Measurements from ENCODE around the gene CDYL2.

CDYL2 gene

DNA sequence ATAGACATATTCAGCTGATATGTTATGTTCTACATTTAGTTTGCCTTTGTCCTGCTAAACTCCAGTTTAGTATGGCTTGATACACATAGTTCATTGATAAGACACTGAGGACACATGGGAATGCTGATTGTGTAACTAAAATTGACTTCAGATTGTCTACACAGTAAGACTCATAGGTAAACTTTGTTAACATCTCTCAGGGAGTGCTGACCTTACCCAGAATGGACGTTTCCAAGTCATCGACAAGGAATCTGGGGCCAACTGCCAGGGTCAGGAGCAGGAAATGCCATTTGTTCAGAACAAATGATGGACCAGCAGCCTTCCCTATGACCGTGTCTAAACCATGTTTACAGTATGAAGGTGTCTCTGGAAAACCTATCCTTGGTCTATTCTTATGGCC is 204.9 kb downstream of the CDYL2 start:
- no peak for FAIRE-seq
- no peak for DNase-seq (ENCODE audit: low spot score)

DNA sequence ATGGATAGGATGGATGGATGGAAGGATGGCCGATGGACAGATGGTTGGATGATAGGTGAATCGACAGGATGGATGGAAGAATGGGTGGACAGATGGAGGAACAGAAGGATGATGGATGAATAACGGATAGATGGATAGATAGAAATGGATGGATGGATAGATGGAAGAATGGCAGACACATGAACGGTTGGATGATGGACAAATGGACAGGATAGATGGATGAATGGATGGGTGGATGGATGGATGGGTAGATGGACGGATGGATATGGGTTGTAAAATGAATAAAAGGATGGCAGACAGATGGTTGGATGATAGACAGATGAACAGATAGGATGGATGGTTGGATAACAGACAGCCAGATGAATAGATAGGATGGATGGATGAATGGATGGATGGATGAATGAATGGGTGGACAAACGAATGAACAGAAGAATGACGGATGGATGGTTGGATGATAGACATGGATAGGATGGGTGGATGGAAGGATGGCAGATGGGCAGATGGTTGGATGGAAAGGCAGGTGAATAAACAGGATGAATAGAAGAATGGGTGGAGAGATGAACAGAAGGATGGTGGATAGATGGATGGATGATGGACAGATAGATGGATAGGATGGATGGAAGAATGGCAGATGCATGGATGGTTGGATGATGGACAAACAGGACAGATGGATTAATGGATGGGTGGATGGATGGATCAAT is 207.7 kb downstream of the CDYL2 start:
- DNase-seq (ENCODE audit: low spot score) (no peak), FAIRE-seq (no peak)

DNA sequence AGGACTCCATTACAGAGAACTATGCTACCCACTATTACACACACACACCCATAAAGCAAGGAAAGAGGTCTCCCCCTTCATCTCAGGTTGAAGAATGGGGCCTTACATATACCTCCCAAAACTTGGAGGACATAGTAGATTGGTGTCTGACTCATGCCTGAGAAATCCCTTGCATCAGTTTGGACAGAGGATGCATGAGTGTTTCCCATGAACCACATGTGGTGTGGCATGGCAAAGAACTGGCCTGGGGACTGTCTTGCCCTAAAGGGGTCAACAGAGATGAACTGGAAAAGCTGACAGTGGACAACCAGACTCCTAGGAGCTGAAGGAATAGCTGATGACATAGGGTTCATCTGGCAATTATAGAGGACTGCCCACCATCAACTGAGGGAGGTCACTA is 209.6 kb downstream of the CDYL2 start:
- FAIRE-seq (no peak), DNase-seq (ENCODE audit: low spot score) (no peak)

DNA sequence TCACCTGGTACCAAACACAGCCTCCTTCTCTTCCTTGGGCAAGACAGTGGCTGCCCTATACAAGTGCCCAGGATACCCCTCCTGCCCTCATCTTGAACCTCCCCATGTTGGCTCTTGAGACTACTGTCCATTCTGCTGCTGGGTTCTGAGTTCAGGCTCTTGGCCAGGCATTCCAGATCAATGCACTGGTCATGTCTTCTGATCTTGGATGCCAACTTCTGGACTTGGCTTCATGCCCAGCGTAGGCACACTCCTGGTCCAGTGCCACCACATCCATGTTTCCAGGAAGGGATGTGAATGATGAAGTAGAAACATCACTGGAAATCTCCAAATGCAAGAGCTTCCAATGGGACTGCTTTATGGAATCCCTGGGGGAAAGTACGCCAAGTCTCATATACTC is 212.1 kb downstream of the CDYL2 start:
- DNase-seq (ENCODE audit: low spot score) = no peak
- no peak for FAIRE-seq

DNA sequence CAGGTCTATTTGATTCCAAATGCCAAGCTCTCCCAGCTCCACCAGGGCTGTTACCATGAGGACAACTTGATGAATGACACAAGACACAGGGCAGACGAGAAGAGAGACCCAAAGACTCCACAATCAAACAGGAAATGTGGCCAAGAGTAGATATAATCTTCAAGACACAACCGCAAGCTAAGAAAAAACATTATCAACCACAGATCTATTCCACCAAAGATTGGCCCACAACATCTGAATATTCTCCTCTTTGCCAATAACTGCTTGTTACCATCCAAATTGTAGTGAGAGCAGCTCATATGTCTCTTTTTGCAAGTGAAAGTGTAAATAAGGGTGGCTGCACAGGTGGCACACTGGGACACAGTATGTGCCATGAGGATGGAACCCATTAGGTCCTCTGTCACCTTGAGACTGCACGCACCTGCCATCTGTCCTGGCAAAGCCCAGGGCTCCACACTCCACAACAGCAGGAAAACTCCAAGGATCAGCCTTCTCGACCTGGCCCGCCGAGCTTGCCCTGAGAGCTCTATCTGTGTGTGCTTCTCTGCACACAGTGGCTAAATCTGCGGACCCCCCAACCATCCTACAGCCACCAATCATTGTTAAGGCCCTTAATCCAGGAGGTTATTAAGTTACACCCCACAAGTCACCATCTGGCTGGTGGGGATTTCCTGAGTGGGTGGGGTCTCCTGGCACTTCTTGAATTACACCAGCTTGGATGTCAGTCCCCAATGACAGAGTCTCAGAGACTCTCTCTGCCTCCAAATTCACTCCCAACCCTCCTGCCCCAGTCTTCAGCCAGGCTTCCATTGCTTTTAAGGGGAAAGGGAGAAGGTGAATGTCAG is 213.1 kb downstream of the CDYL2 start:
- no peak for DNase-seq (ENCODE audit: low spot score)
- FAIRE-seq = no peak

DNA sequence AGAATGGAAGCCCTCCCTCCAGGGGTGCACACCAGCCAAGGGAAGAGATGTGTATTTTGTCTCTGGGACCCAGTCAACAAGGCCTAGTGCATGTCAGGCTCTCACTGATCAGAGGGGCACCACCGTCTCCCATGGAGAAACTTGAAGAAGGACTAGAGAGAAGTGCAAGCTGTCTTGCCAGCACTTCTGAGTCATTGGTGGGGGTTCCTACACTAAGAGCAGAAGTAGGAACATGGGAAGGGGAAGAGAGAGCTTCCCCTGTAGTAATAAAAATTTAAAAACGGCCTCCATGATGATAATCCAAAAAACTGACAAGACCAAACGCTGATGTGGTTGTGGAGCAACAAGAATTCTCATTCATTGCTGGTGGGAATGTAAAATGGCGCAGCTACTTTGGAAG is 217.3 kb downstream of the CDYL2 start:
- FAIRE-seq (no peak), DNase-seq (ENCODE audit: low spot score) (no peak)

DNA sequence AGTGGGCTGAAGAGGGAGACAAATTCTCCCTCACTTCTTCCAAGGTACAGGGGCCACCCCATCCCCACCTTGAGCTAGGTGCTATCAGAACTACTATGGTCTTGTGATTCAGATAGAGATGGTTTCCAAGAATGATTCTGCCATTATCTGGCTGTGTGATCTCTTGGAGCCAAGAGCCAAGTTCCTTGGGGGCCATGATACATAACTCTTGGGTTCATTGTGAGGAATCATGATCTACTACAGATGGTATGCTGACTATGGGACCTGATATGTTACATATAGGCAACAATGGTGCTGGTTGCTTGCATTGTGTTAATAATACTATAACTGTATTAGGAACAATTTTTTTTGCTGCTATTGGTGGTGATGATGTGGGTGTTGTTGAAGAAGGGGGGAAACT is 217.9 kb downstream of the CDYL2 start:
- FAIRE-seq (no peak), DNase-seq (ENCODE audit: low spot score) (no peak)

DNA sequence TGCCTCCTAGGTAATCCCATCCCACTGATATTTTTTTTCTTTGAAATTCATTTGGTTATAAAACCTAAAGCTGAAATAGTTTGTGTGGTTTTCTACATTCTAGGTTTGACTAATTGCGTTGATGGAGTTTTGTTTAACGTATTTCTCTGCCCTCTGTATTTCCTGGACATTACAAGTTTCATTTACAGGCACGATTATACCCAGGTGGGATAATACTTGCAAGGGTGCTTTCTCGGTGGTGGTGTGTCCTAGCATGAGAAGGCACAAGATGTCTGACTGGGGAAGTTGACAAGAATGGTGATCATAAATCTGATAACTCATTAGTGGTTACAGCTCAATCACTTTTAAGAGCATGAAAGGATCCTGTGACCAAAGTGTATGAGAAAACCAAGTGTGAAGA is 218.6 kb downstream of the CDYL2 start:
- DNase-seq (ENCODE audit: low spot score) (no peak), FAIRE-seq (no peak)

DNA sequence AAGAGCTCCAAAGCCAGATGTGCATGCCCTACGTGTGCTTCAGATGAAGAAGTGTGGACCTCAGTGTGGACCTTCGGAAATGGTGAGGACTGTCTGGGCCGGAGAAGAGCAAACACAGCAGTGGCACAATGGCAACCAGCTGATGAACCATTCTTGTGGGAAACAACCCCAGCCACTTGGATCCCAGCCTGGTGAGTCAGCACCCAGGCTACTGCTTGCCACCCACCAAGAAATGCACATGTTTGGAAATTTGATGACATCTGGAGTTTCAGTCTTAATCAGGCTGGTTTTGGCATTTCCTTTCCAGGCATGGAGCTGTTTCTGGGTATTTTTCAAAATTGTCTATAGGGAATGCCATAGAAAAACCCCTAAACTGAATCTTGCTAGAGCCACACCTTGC is 220.9 kb downstream of the CDYL2 start:
- DNase-seq (ENCODE audit: low spot score) = peak; percentile 35
- FAIRE-seq = no peak

DNA sequence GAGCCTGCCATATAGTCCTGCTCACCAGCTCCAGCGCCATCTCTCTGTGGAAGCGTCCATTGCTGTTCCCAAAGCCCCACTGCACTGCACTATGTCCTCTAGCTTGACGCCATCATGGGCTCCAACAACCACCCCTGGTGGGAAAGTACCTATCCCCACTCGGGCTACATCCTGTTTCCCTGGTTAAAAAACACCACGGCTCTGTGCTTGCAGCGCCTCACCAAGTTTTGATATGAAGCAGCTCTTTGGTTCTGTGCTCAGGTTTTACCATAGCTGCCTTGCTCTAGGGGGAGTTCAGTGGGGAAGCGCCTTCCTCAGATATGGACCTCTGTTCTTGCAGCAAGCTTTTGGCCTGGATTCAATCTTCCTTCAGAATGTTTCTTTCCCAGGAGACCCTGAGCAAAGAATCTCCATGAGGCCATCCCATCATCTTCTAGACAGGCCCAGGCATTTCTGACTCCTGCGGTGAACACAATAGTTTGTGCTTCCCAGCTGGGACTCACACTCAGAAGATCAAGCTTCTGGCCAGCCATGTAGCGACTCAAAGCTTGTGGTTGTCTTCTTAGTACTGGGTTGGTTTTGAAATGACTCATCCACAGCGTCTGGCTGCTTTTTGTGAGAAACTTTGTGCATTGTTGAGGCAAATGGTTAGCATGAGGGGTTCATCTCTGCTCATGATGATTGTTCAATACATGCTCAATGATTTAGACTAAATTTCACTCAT is 224.1 kb downstream of the CDYL2 start:
- FAIRE-seq = no peak
- no peak for DNase-seq (ENCODE audit: low spot score)

DNA sequence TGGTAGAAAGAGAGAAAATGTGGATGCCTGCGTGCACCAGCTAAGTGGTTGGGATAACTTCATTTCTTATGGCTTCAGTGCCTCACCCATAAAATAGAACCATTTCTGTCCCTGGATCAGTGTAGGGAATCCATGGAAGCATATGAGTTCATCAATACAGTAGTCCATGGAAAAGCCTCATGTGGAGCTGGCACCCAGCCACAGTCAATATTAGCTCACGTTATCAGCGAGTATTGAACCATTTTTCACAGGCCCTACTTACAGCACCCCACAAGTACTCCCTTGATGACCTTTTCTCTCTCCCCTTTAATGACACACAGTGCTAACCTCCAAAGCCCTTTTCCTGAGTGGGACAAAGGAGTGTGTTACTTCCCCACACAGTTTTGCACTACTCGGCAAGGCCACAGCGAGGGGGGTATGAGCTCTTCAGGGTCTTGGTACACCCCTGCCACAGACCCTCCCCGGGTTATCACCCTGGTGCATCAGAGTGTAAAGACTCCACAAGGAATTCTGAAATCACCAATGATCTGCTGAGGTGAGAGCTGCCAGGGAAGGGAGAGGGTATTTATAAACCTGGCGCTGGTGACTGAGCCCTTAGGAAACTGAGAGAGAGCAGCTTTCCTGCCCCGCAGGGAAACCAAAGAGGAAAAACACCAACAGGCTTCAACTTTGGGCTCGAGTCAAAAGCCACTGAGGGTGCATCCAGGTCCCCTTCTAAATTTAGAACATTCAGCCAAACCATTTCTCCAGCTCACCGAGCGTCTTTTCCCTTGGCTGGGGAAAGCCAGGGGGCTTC is 226.7 kb downstream of the CDYL2 start:
- DNase-seq (ENCODE audit: low spot score) (no peak), FAIRE-seq (no peak)

DNA sequence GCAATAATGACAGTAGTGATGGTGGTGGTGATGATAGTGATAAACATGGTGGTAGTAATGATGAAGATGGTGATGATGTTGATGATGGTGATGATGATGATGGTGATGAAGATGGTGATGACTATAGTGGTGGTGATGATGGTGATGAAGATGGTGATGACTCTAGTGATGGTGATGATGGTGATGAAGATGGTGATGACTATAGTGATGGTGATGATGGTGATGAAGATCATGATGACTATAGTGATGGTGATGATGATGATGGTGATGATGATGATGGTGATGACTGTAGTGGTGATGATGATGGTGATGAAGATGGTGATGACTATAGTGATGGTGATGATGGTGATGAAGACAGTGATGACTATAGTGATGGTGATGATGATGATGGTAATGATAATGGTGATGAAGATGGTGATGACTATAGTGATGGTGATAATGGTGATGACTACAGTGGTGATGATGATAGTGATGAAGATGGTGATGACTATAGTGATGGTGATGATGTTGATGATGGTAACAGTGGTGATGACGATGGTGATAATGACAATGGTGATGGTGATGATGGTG is 228.0 kb downstream of the CDYL2 start:
- FAIRE-seq (no peak), DNase-seq (ENCODE audit: low spot score) (no peak)

DNA sequence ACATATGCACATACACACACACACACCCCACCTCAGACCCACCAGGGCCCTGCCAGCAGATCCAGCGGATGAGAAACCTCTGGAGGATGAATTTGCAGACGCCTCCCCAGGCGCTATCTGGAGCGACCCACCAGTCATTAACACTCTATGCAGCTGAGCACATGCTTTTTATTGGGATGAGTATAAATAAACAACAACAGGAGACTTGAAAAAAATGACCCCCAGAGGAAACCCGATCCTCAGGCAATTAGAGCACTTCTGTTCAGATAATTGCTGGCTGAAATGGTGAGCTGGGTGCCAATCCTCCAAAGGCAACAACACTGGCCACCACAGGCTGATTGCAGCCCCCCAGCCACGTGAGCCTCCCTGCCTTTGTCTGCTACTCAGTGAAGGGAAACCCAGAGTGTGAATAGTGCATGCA is 230.7 kb downstream of the CDYL2 start:
- DNase-seq (ENCODE audit: low spot score) (no peak), FAIRE-seq (no peak)

DNA sequence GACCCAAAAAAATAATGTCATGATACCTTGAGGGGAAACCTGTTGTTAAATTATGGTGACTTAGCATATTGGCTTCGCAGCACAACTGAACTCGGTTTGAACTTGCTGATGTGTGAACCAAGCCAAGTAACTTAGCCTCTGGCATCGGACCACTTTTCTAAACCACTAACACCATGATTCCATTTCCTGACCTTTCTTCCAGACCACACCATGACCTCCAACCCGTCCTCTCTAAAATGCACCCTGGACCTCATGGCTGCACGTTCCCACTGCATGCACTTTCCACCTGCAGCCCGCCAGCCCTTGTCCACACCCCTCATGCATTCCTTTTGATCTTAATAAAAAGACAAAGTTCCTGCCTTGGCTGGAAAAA is 234.3 kb downstream of the CDYL2 start:
- FAIRE-seq (no peak), DNase-seq (ENCODE audit: low spot score) (peak; percentile 35)

DNA sequence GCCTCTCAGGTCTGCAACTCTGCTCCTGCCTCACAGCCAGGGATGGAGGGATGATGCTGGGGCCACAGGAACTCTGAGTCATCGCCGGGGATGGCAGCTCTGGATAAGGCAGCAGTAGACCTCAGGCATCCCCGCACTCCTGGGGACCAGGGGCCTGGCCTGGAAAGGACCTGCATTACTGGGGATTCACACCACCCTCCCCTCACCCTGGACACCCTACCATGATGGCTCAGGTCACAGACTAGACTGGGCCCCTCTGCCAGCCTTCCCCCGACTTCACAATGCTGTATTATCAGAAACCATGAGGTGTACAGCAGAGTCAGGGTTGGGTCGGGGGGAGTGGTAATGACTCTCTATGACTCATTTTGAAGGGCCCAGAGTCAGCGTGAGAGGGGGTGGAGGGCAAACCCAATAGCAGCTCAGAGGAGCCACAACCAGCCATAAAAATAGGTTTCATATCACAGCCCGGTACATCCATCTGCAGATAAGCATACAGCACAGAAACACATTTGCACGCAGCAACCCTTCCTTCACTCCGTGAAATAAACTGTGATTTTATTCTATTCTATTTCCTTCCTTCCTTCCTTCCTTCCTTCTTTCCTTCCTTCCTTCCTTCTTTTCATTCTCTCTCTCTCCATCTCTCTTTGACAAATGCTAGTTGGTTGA is 234.8 kb downstream of the CDYL2 start:
- FAIRE-seq = no peak
- DNase-seq (ENCODE audit: low spot score) = peak; percentile 39

DNA sequence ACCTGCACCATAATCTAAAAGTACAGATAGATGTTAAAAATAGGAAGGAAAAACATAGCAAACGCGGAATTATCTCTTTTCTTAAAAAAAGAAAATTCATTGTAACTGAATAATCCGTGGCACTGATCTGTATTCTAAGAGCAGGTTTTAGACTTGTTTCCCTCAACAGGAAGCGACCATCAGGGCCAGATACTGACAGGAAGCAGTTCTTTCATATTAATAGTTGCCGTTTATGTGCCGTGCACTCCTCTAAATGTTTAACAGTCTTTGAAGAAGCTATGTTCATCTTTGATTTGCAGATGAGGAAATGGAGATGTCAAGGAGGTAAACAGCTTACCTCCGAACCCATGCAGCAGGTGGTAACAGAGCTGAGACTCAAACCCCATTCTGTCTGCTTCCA is 240.0 kb downstream of the CDYL2 start:
- DNase-seq (ENCODE audit: low spot score) (no peak), FAIRE-seq (no peak)

DNA sequence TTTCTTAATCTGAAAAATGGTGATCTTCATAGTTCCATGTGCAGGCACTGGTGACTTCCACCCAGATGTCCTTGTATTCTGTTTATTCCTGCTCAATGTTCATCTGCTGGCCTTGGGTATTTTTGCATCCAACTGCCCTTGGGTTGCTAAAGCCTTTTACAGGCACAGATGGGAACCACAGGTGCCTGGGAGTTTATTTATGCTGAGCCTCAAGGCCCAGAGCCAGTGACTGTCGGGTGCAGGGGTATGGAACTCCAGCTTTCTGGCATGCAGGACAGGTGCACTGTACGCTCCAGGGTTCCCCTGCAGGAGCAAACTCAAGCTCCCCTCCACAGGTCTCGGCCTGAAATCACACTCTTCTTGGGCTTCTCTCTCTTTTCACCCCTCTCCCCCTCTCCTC is 241.3 kb downstream of the CDYL2 start:
- FAIRE-seq (no peak), DNase-seq (ENCODE audit: low spot score) (no peak)

DNA sequence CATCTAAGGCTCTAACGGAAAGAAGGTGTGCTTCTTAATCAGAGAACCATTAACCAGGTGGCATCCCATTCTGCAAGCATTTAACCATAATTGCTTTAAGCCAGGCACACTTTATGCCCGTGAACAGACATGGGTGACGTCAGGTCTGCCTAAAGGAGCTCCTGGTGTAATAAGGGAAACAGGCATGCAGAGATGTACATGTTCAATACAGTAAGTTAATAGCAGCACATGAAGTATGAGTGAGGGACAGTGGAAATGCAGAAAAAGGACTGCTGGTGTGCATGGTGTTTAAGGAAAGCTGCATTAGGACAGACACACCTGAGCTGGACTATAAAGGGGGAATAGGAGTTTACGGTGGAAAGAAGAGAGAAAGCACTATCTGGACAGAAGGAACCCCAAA is 245.0 kb downstream of the CDYL2 start:
- no peak for FAIRE-seq
- no peak for DNase-seq (ENCODE audit: low spot score)

DNA sequence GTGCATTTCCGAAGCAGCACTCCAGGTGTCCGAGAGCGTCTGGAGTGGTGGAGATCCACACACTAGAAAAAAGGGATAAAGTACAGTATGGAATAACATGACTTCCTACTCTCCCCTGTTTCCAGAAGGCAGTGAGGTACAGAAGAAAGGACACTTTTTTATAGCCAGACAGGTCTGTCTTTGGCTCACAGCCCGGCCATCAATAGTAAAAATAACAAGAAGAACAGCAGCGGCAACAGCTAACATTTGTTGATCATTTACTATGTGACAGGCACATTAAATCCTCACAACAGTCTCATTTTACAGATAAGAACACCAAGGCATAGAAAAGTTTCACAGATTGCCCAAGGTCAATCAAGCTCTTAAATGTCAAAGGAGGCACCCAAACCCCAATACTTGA is 247.4 kb downstream of the CDYL2 start:
- no peak for DNase-seq (ENCODE audit: low spot score)
- no peak for FAIRE-seq

DNA sequence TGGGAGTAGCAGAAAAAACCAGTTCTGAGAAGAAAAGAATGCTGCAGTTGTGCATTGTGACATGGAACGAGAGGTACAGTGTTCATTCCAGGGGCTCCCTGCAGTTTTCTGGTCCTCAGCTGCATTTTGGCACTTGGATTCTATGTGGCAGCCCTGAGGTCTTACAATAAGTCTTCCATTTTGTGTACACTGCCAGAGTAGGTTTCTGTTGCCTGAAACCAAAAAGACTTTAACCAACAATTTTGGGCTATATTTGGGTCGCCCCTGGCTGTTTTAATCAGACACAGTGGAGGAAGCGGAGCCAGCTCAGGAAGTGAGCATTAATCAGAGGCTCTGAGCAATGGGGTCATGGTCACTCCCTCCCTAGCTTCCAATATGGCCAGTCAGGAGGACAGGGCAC is 247.9 kb downstream of the CDYL2 start:
- no peak for DNase-seq (ENCODE audit: low spot score)
- no peak for FAIRE-seq

DNA sequence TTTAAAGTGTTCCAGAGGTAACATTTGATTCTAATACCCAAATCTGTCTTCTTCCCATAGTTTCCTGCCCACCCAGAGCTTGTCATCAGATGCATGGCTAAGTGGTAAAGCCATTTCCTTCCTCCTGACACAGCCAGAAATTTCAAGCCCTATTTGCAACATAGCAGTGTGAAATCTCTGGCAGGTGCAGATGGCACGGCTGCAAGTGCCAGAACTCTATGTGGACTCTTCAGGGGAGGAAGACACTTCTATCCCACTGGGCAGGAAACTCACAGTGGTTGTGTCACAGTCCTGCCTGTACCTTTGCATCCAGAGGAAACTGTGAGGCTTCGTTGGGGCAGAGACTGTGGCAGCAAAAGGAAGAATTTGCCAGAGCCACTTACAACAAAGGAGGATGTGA is 250.4 kb downstream of the CDYL2 start:
- DNase-seq (ENCODE audit: low spot score) = no peak
- FAIRE-seq = no peak

Measured in RCC 7860 (cell line).